ENCODE results near the gene NUP54. TPM values are rescaled to one million over a fixed set of nuclear protein-coding genes. Genes with fewer than 3 reads are reported as not detected.
A peak's percentile ranks its signal among the peaks of the same experiment; 100 is the strongest.

The NUP54 gene
- total RNA-seq, 1 experiment from 2014 or later: 32.0 TPM

- no peak for DNase-seq (ENCODE audit: low read depth, low spot score)
- in situ Hi-C loops (cut with HindIII; ENCODE audit: low pct_unique_long_range_greater_than_20kb, low sequenced_read_pairs): no loop called here
These were observed 8.4 kb upstream of the NUP54 start for GRCh38 chr4:76156635-76157034.

GRCh38 chr4:76155979-76156378 lies 7.8 kb upstream of the NUP54 start:
- in situ Hi-C loops (cut with HindIII; ENCODE audit: low pct_unique_long_range_greater_than_20kb, low sequenced_read_pairs): no loop called here

GRCh38 chr4:76153356-76153755 lies 5.2 kb upstream of the NUP54 start:
- in situ Hi-C loops (cut with HindIII; ENCODE audit: low pct_unique_long_range_greater_than_20kb, low sequenced_read_pairs): no loop called here
- DNase-seq (ENCODE audit: low read depth, low spot score): peak; percentile 46

More at GRCh38 chr4:76155979-76156378, 7.8 kb upstream of the NUP54 start:
- DNase-seq (ENCODE audit: low read depth, low spot score): no peak

- in situ Hi-C loops (cut with HindIII; ENCODE audit: low pct_unique_long_range_greater_than_20kb, low sequenced_read_pairs): no loop called here
These were observed 599 bp downstream of the NUP54 start for GRCh38 chr4:76147454-76148141.

GRCh38 chr4:76144546-76144945 lies 3.7 kb downstream of the NUP54 start:
- no peak for DNase-seq (ENCODE audit: low read depth, low spot score)
- in situ Hi-C loops (cut with HindIII; ENCODE audit: low pct_unique_long_range_greater_than_20kb, low sequenced_read_pairs): no loop called here

More at GRCh38 chr4:76147454-76148141, 599 bp downstream of the NUP54 start:
- DNase-seq (ENCODE audit: low read depth, low spot score): peak; percentile 79

GRCh38 chr4:76141241-76141640 lies 7.0 kb downstream of the NUP54 start:
- in situ Hi-C loops (cut with HindIII; ENCODE audit: low pct_unique_long_range_greater_than_20kb, low sequenced_read_pairs): no loop called here
- DNase-seq (ENCODE audit: low read depth, low spot score): no peak

GRCh38 chr4:76127754-76128153 lies 20.4 kb downstream of the NUP54 start:
- no peak for DNase-seq (ENCODE audit: low read depth, low spot score)
- in situ Hi-C loops (cut with HindIII; ENCODE audit: low pct_unique_long_range_greater_than_20kb, low sequenced_read_pairs): no loop called here

GRCh38 chr4:76125816-76126215 lies 22.4 kb downstream of the NUP54 start:
- in situ Hi-C loops (cut with HindIII; ENCODE audit: low pct_unique_long_range_greater_than_20kb, low sequenced_read_pairs): no loop called here
- DNase-seq (ENCODE audit: low read depth, low spot score): no peak

- no peak for DNase-seq (ENCODE audit: low read depth, low spot score)
- in situ Hi-C loops (cut with HindIII; ENCODE audit: low pct_unique_long_range_greater_than_20kb, low sequenced_read_pairs): no loop called here
These were observed 28.0 kb downstream of the NUP54 start for GRCh38 chr4:76120199-76120598.

- DNase-seq (ENCODE audit: low read depth, low spot score): no peak
- in situ Hi-C loops (cut with HindIII; ENCODE audit: low pct_unique_long_range_greater_than_20kb, low sequenced_read_pairs): no loop called here
These were observed 30.7 kb downstream of the NUP54 start for GRCh38 chr4:76117536-76117935.

GRCh38 chr4:76116821-76117220 lies 31.4 kb downstream of the NUP54 start:
- in situ Hi-C loops (cut with HindIII; ENCODE audit: low pct_unique_long_range_greater_than_20kb, low sequenced_read_pairs): no loop called here
- no peak for DNase-seq (ENCODE audit: low read depth, low spot score)

- in situ Hi-C loops (cut with HindIII; ENCODE audit: low pct_unique_long_range_greater_than_20kb, low sequenced_read_pairs): no loop called here
- no peak for DNase-seq (ENCODE audit: low read depth, low spot score)
These were observed 39.6 kb downstream of the NUP54 start for GRCh38 chr4:76108467-76109181.

GRCh38 chr4:76106442-76106841 lies 41.8 kb downstream of the NUP54 start:
- DNase-seq (ENCODE audit: low read depth, low spot score): no peak
- in situ Hi-C loops (cut with HindIII; ENCODE audit: low pct_unique_long_range_greater_than_20kb, low sequenced_read_pairs): no loop called here

- peak; percentile 41 for DNase-seq (ENCODE audit: low read depth, low spot score)
- in situ Hi-C loops (cut with HindIII; ENCODE audit: low pct_unique_long_range_greater_than_20kb, low sequenced_read_pairs): no loop called here
These were observed 42.5 kb downstream of the NUP54 start for GRCh38 chr4:76105652-76106051.

GRCh38 chr4:76096076-76096475 lies 52.1 kb downstream of the NUP54 start:
- in situ Hi-C loops (cut with HindIII; ENCODE audit: low pct_unique_long_range_greater_than_20kb, low sequenced_read_pairs): no loop called here

GRCh38 chr4:76095568-76095967 lies 52.6 kb downstream of the NUP54 start:
- in situ Hi-C loops (cut with HindIII; ENCODE audit: low pct_unique_long_range_greater_than_20kb, low sequenced_read_pairs): no loop called here
- DNase-seq (ENCODE audit: low read depth, low spot score): no peak

More at GRCh38 chr4:76096076-76096475, 52.1 kb downstream of the NUP54 start:
- no peak for DNase-seq (ENCODE audit: low read depth, low spot score)

GRCh38 chr4:76091052-76091451 lies 57.1 kb downstream of the NUP54 start:
- DNase-seq (ENCODE audit: low read depth, low spot score): no peak
- in situ Hi-C loops (cut with HindIII; ENCODE audit: low pct_unique_long_range_greater_than_20kb, low sequenced_read_pairs): no loop called here

GRCh38 chr4:76090241-76090691 lies 57.9 kb downstream of the NUP54 start:
- in situ Hi-C loops (cut with HindIII; ENCODE audit: low pct_unique_long_range_greater_than_20kb, low sequenced_read_pairs): no loop called here

GRCh38 chr4:76088719-76089118 lies 59.5 kb downstream of the NUP54 start:
- DNase-seq (ENCODE audit: low read depth, low spot score): no peak
- in situ Hi-C loops (cut with HindIII; ENCODE audit: low pct_unique_long_range_greater_than_20kb, low sequenced_read_pairs): no loop called here

More at GRCh38 chr4:76090241-76090691, 57.9 kb downstream of the NUP54 start:
- DNase-seq (ENCODE audit: low read depth, low spot score): peak; percentile 84

All from SK-MEL-5 (cell line).